CD4-positive, CD25-positive, alpha-beta regulatory T cell (primary cell): ENCODE data around the gene SEPTIN7. TPM values are rescaled to one million over a fixed set of nuclear protein-coding genes. Genes with fewer than 3 reads are reported as not detected.

ENCODE experiments used
- ATAC-seq, 2 donors: fragments of 150-1000 bp; cut with Tn5 transposase; one replicate each; pipeline ENCODE4 v1.10.0; 2021; ENCODE audit warnings: low read depth in 2 of 2, moderate number of reproducible peaks in 2 of 2, moderate library complexity in 1 of 2
- DNase-seq, 3 donors: peaks; one replicate each; pipeline versions ENCODE4 v3.0.0 to v3.0.0-alpha.2; 2012 to 2022; ENCODE audit warnings: mixed read lengths in 1 of 3
- H3K27ac ChIP-seq: one replicate; pipeline ENCODE4 v1.7.0; 2013; ENCODE audit warnings: mild to moderate bottlenecking, low read length; ENCODE audit not compliant: insufficient read depth, poor library complexity, severe bottlenecking
- H3K27me3 ChIP-seq: one replicate; pipeline ENCODE4 v1.7.0; 2013; ENCODE audit warnings: low read length; ENCODE audit not compliant: control insufficient read depth, insufficient read depth
- H3K36me3 ChIP-seq: one replicate; pipeline ENCODE4 v1.7.0; 2013; ENCODE audit warnings: mild to moderate bottlenecking, low read length, moderate library complexity; ENCODE audit not compliant: control insufficient read depth, insufficient read depth
- H3K4me1 ChIP-seq: 2 replicates; pipeline ENCODE4 v1.7.0; 2013; ENCODE audit warnings: mild to moderate bottlenecking, low read length; ENCODE audit not compliant: insufficient read depth, control insufficient read depth, poor library complexity, severe bottlenecking
- H3K4me3 ChIP-seq: one replicate; pipeline ENCODE4 v1.7.0; 2013; ENCODE audit warnings: low read depth, mild to moderate bottlenecking, low read length, moderate library complexity
- H3K9me3 ChIP-seq, 2 experiments: 1 replicate in 1 of 2; 2 replicates in 1 of 2; pipeline ENCODE4 v1.7.0; 2013; ENCODE audit warnings: low read length in 2 of 2, mild to moderate bottlenecking in 1 of 2, moderate library complexity in 1 of 2; ENCODE audit not compliant: control insufficient read depth in 2 of 2
- H3K27ac Mint-ChIP-seq, 3 donors: one replicate each; pipeline ENCODE4 v1.8.0; 2020 to 2022; ENCODE audit warnings: mild to moderate bottlenecking in 3 of 3, mixed read lengths in 3 of 3, moderate library complexity in 2 of 3
- H3K27me3 Mint-ChIP-seq: one replicate; pipeline ENCODE4 v1.8.0; 2022; ENCODE audit warnings: mild to moderate bottlenecking, mixed read lengths
- H3K36me3 Mint-ChIP-seq: one replicate; pipeline ENCODE4 v1.8.0; 2020; ENCODE audit warnings: mixed read lengths
- H3K4me1 Mint-ChIP-seq, 4 donors: one replicate each; pipeline ENCODE4 v1.8.0; 2020 to 2022; ENCODE audit warnings: mixed read lengths in 4 of 4, mild to moderate bottlenecking in 1 of 4
- H3K4me3 Mint-ChIP-seq, 4 donors: one replicate each; pipeline ENCODE4 v1.8.0; 2020 to 2022; ENCODE audit warnings: mild to moderate bottlenecking in 4 of 4, mixed read lengths in 4 of 4, moderate library complexity in 3 of 4
- H3K9me3 Mint-ChIP-seq, 7 donors: one replicate each; pipeline ENCODE4 v1.8.0; 2020 to 2022; ENCODE audit warnings: mixed read lengths in 7 of 7, mild to moderate bottlenecking in 3 of 7, moderate library complexity in 2 of 7
- polyA plus RNA-seq, 4 donors: library from polyadenylated mRNA; unstranded; fragments of 300-500 nt; fragmentation: Illumina TruSeq; gene quantifications; one replicate each; pipeline ENCODE4 v1.2.3, GENCODE V29; 2021
- total RNA-seq: library from RNA; stranded (reverse); gene quantifications from one replicate; pipeline ENCODE4 v1.2.3, GENCODE V29; 2022

Gene SEPTIN7
- total and polyA plus RNA-seq, 5 donors from 2014 or later = 226 to 541 (median 448) TPM

GRCh38 chr7:35792472-35792871 lies 8.4 kb upstream of the SEPTIN7 start:
- H3K27me3 Mint-ChIP-seq = peaks cover 12% of the 10 kb centered on the region
- ATAC-seq = no peak
- Histone ChIP-seq H3K9me3 (no peaks in the 10 kb centered on the region), H3K4me1 (no peaks in the 10 kb centered on the region), H3K27ac (no peak overlapping the region), H3K4me3 (no peak overlapping the region), H3K27me3 (peaks cover 4% of the 10 kb centered on the region), H3K36me3 (no peaks in the 10 kb centered on the region)
- peaks cover 0 to 12% (median 5%) of the 10 kb centered on the region in 7 donors for H3K9me3 Mint-ChIP-seq
- H3K27ac Mint-ChIP-seq = no peak overlapping the region
- no peak overlapping the region for H3K4me3 Mint-ChIP-seq
- H3K36me3 Mint-ChIP-seq = peaks cover 8% of the 10 kb centered on the region
- DNase-seq = no peak
- H3K4me1 Mint-ChIP-seq = peaks cover 0 to 5% (median under 1%) of the 10 kb centered on the region in 4 donors

- no peaks in the 10 kb centered on the region for H3K9me3 ChIP-seq
- no peak for ATAC-seq
Observed at GRCh38 chr7:35792873-35793489, 7.9 kb upstream of the SEPTIN7 start.

GRCh38 chr7:35797311-35797710 lies 3.5 kb upstream of the SEPTIN7 start:
- H3K36me3 Mint-ChIP-seq = no peaks in the 10 kb centered on the region
- DNase-seq = no peak
- no peak overlapping the region for H3K27ac ChIP-seq
- H3K27ac Mint-ChIP-seq = no peak overlapping the region
- H3K36me3 ChIP-seq = no peaks in the 10 kb centered on the region
- H3K27me3 ChIP-seq = peaks cover 4% of the 10 kb centered on the region
- peaks cover 6 to 20% (median 9%) of the 10 kb centered on the region in 4 donors for H3K4me1 Mint-ChIP-seq
- H3K4me1 ChIP-seq = peaks cover 14% of the 10 kb centered on the region
- peaks cover 8% of the 10 kb centered on the region for H3K27me3 Mint-ChIP-seq
- H3K4me3 ChIP-seq = no peak overlapping the region
- H3K9me3 Mint-ChIP-seq = peaks cover 0 to 4% (median 0%) of the 10 kb centered on the region in 7 donors
- ATAC-seq = no peak
- no peaks in the 10 kb centered on the region for H3K9me3 ChIP-seq
- peak overlapping the region in 2 of 4 donors; percentile 4 to 45 for H3K4me3 Mint-ChIP-seq

More at GRCh38 chr7:35792873-35793489, 7.9 kb upstream of the SEPTIN7 start:
- Mint-ChIP-seq H3K36me3 (peaks cover 8% of the 10 kb centered on the region), H3K4me3 (no peak overlapping the region), H3K27me3 (peaks cover 12% of the 10 kb centered on the region), H3K4me1 (peaks cover 0 to 5% (median 0%) of the 10 kb centered on the region in 4 donors), H3K9me3 (peaks cover 0 to 12% (median 5%) of the 10 kb centered on the region in 7 donors), H3K27ac (no peak overlapping the region)
- no peak for DNase-seq
- Histone ChIP-seq H3K4me3 (no peak overlapping the region), H3K27me3 (peaks cover 4% of the 10 kb centered on the region), H3K4me1 (no peaks in the 10 kb centered on the region), H3K36me3 (no peaks in the 10 kb centered on the region), H3K27ac (no peak overlapping the region)

- ATAC-seq = peak; percentile 29 to 32
- H3K36me3 ChIP-seq = no peaks in the 10 kb centered on the region
- DNase-seq = peak in 2 of 3 donors; percentile 77 to 92
- H3K27me3 Mint-ChIP-seq = peaks cover 4% of the 10 kb centered on the region
- peaks cover 32% of the 10 kb centered on the region for H3K4me1 ChIP-seq
- H3K36me3 Mint-ChIP-seq = no peaks in the 10 kb centered on the region
- H3K27me3 ChIP-seq = peaks cover 3% of the 10 kb centered on the region
- peak overlapping the region; percentile 97 to 99 (median 99) for H3K27ac Mint-ChIP-seq
- H3K9me3 Mint-ChIP-seq = peaks cover 0 to 1% (median 0%) of the 10 kb centered on the region in 7 donors
- peak overlapping the region; percentile 99 for H3K27ac ChIP-seq
- peak overlapping the region; percentile 90 for H3K4me3 ChIP-seq
- no peaks in the 10 kb centered on the region for H3K9me3 ChIP-seq
- peak overlapping the region; percentile 95 to 99 (median 96) for H3K4me3 Mint-ChIP-seq
- H3K4me1 Mint-ChIP-seq = peaks cover 27 to 41% (median 35%) of the 10 kb centered on the region in 4 donors
Observed at GRCh38 chr7:35799846-35800717, 775 bp upstream of the SEPTIN7 start.

- Histone ChIP-seq H3K27me3 (no peaks in the 10 kb centered on the region), H3K4me3 (peak overlapping the region; percentile 91), H3K4me1 (peaks cover 46% of the 10 kb centered on the region), H3K27ac (peak overlapping the region; percentile 99), H3K36me3 (no peaks in the 10 kb centered on the region), H3K9me3 (no peaks in the 10 kb centered on the region)
- Mint-ChIP-seq H3K9me3 (peaks cover 0 to 1% (median 0%) of the 10 kb centered on the region in 7 donors), H3K27me3 (no peaks in the 10 kb centered on the region), H3K4me3 (peak overlapping the region; percentile 95 to 99 (median 96)), H3K36me3 (peaks cover 5% of the 10 kb centered on the region), H3K4me1 (peaks cover 38 to 54% (median 48%) of the 10 kb centered on the region in 4 donors), H3K27ac (peak overlapping the region; percentile 97 to 99 (median 99))
- peak; percentile 35 to 36 for ATAC-seq
- DNase-seq = peak; percentile 76 to 82 (median 76)
Observed at GRCh38 chr7:35801392-35802101, 690 bp downstream of the SEPTIN7 start.

GRCh38 chr7:35802102-35802466 lies 1.2 kb downstream of the SEPTIN7 start:
- peak overlapping the region; percentile 82 to 99 (median 87) for H3K27ac Mint-ChIP-seq
- peaks cover 52% of the 10 kb centered on the region for H3K4me1 ChIP-seq

GRCh38 chr7:35802649-35803048 lies 1.8 kb downstream of the SEPTIN7 start:
- peak overlapping the region; percentile 95 to 99 (median 96) for H3K4me3 Mint-ChIP-seq
- H3K4me1 Mint-ChIP-seq = peaks cover 39 to 56% (median 50%) of the 10 kb centered on the region in 4 donors
- no peaks in the 10 kb centered on the region for H3K27me3 ChIP-seq
- no peaks in the 10 kb centered on the region for H3K36me3 ChIP-seq
- peaks cover 52% of the 10 kb centered on the region for H3K4me1 ChIP-seq
- H3K9me3 ChIP-seq = no peaks in the 10 kb centered on the region
- DNase-seq = peak in 1 of 3 donors; percentile 20
- no peak for ATAC-seq
- peak overlapping the region; percentile 82 to 99 (median 87) for H3K27ac Mint-ChIP-seq
- peaks cover 5% of the 10 kb centered on the region for H3K36me3 Mint-ChIP-seq
- peak overlapping the region; percentile 91 for H3K4me3 ChIP-seq
- no peaks in the 10 kb centered on the region for H3K27me3 Mint-ChIP-seq
- H3K27ac ChIP-seq = peak overlapping the region; percentile 99
- H3K9me3 Mint-ChIP-seq = no peaks in the 10 kb centered on the region

More at GRCh38 chr7:35802102-35802466, 1.2 kb downstream of the SEPTIN7 start:
- no peaks in the 10 kb centered on the region for H3K36me3 ChIP-seq
- no peaks in the 10 kb centered on the region for H3K27me3 ChIP-seq
- no peak for ATAC-seq
- H3K9me3 Mint-ChIP-seq = peaks cover 0 to under 1% (median 0%) of the 10 kb centered on the region in 7 donors
- H3K4me3 Mint-ChIP-seq = peak overlapping the region; percentile 95 to 99 (median 96)
- peaks cover 39 to 56% (median 50%) of the 10 kb centered on the region in 4 donors for H3K4me1 Mint-ChIP-seq
- H3K4me3 ChIP-seq = peak overlapping the region; percentile 91
- H3K36me3 Mint-ChIP-seq = peaks cover 5% of the 10 kb centered on the region
- H3K27me3 Mint-ChIP-seq = no peaks in the 10 kb centered on the region
- no peaks in the 10 kb centered on the region for H3K9me3 ChIP-seq
- H3K27ac ChIP-seq = peak overlapping the region; percentile 99
- DNase-seq = no peak
